Left kidney (tissue), 2 donors: ENCODE measurements around the gene CD300LB. TPM values are rescaled to one million over a fixed set of nuclear protein-coding genes. Genes with fewer than 3 reads are reported as not detected.
A peak's percentile ranks its signal among the peaks of the same experiment; 100 is the strongest.

Source experiments
- DNase-seq: peaks from one replicate; pipeline ENCODE4 v3.0.0-alpha.2; 2013
- polyA plus RNA-seq: library from polyadenylated mRNA; unstranded; fragments of 120-200 nt; gene quantifications from one replicate; pipeline ENCODE4 v1.2.1, GENCODE V29; 2013; ENCODE audit not compliant: insufficient read length

The CD300LB gene
- polyA plus RNA-seq, 1 donor, result 0.15 TPM

- DNase-seq, result no peak
Observed at GRCh38 chr17:74549343-74549742, 18.1 kb upstream of the CD300LB start.

DNA sequence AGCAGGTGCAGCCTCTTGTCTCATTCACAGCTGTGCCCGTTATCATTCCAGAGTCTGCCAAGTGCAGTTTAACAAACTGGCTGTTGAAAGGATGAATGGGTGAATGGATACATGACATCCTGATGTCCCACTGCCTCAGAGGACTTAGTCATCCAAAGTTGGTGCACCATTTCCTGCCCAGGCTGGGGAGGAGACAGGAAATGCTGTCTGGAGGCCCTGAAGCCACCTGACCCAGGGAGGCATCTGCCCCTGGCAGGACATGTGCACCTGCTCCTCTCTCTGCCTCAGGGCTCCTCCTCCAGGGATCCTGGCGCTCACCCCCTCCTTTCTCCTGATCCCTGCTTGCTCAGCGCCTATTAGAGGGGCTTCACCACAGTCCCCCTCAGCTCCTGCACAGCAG, 16.5 kb upstream of the CD300LB start:
- DNase-seq, result no peak

GRCh38 chr17:74547264-74547663, 16.0 kb upstream of the CD300LB start:
- no peak for DNase-seq

DNA sequence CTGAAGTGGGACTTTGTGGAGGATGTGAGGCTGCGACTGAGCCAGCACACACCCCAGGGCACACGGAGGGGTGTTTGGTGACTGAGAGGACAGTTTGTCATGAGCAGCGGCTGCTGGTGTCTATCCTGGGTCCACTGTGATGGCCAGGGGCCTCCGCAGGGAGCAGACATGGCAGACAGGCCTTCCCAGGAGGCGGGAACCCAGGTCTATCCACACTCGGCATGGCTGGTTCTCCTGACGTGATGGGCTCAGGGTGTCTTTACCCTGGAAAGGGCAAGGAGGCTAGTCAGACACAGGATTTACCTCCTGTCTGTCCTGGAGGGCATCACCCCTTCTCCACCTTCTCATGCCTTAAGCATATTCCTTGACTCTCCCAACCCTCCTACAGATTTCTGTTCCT, 15.3 kb upstream of the CD300LB start:
- no peak for DNase-seq

GRCh38 chr17:74545843-74546230, 14.6 kb upstream of the CD300LB start, which contains the start of gene CD300C:
Gene CD300C, minus strand, starts transcription at chr17:74546115. Its CDS starts 333 bp downstream, at chr17:74545782.
- no peak for DNase-seq

GRCh38 chr17:74544991-74545842, 13.9 kb upstream of the CD300LB start:
- peak; percentile 5 for DNase-seq

- no peak for DNase-seq
Observed at GRCh38 chr17:74543891-74544760, 12.9 kb upstream of the CD300LB start.

GRCh38 chr17:74543406-74543805, 12.1 kb upstream of the CD300LB start:
- no peak for DNase-seq

DNA sequence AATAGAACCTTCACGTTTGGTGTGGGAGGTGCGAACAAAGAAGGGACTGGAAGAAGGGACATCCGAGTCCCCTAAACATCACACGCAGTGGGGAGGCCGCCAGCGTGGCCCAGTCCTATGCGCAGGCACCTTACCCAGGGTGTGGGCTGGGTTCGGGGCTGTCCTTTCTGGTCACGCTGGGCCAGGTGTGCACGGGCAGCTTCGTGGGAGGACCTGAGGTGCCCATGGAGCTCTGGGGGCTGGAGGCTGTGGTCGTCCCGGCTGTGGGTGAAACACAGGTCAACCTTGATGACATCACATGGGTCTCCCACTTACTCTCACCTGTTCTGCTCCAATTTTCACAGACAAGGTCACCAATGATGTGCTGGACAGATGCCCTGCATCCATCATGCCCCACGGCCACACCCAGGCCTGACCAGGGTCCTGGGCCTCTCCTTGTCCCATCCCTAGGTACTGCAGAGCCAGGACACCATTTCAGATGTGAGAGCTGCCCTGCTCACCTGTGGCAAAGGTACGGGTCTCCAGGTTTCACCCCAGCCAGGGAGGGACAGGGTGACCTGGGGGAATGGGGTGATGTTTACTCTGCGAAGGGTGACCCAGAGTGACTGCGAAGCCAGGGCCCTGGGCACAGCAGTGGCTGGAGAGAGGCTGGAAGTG, 11.6 kb upstream of the CD300LB start:
- DNase-seq, result no peak

GRCh38 chr17:74542166-74542565, 10.9 kb upstream of the CD300LB start:
- no peak for DNase-seq

GRCh38 chr17:74541176-74542111, 10.2 kb upstream of the CD300LB start:
- DNase-seq, result no peak

DNA sequence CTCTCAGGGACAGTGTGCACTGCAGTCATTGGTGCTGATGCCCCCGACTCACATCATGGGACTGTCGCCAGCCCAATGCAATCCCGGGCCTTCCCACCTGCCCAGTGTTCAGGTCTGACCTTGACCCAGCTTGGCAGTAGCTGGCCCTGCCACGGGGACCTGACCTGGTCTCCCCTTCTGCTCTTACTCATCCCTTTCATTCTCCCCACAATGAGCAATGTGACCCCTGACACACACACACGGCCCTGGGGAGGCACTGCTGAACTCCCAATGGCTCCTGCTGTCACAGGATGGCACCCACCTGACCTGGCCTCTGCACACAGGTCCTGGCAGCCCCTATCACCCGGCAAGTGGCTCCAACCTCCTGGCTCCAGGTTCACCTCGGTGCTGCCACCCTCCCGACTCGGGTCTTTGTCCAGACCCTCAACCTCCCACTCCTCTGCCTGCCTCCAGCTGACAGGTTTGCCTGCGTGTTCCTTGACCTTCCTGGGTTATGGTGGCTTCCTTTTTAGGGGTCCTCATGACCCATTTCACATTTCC, 8.1 kb upstream of the CD300LB start:
- DNase-seq, result no peak

DNA sequence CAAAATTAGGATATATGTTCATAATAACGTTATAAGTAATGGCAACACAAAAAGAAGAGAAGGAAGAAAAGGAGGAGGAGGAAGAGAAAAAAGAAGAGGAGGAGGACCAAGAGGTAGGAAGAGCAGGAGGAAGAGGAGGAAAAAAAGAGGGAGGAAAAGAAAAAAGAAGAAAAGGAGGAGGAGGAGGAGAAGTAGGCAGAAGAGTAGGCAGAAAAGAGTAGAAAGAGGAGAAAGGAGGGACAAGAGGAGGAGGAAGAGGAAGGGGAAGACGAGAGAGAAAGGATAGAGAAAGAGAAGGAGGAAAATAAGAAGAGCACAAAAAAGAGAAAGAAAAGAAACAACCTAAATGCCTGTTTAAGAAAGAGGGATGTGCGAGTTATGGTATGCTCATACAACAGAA, 5.6 kb upstream of the CD300LB start:
- DNase-seq, result no peak

DNA sequence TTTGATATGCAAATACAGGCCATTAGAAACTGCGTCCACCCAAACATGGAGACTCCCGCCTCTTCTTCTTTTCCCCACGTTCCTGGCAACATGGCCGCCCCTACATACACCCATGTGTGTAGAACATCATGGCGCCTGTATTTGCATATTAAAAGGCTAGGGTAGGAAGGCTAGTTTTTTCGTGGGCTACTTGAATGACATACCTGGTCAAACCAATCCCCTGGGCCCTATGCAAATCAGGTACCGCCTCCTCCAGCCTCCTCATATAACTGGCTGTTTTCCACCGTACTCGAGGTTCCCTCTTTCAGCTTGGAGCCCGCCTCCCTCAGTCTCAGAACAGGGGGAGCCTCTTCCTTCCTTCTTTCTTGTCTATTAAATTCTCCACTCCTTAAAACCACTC, 840 bp upstream of the CD300LB start:
- no peak for DNase-seq

DNA sequence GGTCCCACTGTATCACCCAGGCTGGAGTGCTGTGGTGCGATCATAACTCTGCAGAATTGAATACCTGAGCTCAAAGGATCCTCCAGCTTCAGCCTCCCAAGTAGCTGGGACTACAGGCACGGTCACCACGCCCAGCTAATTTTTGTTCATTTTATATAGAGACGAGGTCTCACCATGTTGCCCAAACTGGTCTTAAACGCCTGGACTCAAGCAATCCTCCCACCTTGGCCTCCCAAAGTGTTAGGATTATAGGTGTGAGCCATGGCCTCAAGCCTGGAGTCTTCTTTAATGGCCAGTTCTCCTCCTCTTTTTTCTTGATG, 484 bp downstream of the CD300LB start:
- no peak for DNase-seq

- DNase-seq, result no peak
Observed at GRCh38 chr17:74529243-74529642, 2.0 kb downstream of the CD300LB start.

- no peak for DNase-seq
Observed at GRCh38 chr17:74528491-74529199, 2.6 kb downstream of the CD300LB start.

GRCh38 chr17:74527756-74528155, 3.5 kb downstream of the CD300LB start:
- no peak for DNase-seq

- DNase-seq, result no peak
Observed at GRCh38 chr17:74527081-74527480, 4.2 kb downstream of the CD300LB start.

DNA sequence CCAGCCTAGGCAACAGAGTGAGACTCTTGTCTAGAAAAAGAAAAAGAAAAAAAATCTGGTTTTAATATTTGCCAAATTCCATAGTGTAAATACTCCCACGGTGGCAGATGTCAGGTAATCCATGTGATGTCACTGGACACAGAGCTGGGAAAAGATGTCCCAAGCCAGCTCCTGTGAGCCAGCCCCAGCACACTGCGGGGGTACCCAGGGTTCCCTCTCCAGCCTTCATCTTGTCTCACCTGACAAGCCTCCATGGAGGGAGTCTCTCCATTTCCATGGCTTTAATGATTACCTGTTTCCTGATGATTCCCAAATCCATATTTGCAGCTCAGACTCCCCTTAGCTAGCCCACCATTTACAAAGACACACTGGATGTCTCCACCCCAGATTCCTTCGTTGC, 4.6 kb downstream of the CD300LB start:
- no peak for DNase-seq
